NB4 (cell line): Measurements from ENCODE around the gene LRCOL1.

Source experiments
- DNase-seq: peaks from one replicate; pipeline ENCODE4 v3.0.0; 2010; ENCODE audit warnings: low read depth
- H3K4me3 ChIP-seq: one replicate; pipeline ENCODE4 v1.5.1; 2011; ENCODE audit warnings: mild to moderate bottlenecking, low read depth, low read length, moderate library complexity
- CTCF ChIP-seq: IDR thresholded peaks from one replicate; pipeline ENCODE4 v1.5.1; 2012; ENCODE audit warnings: low read depth, low read length
- MAX ChIP-seq: IDR thresholded peaks from 2 replicates; pipeline ENCODE4 v1.6.1; 2011; ENCODE audit warnings: low read depth, low read length
- MYC ChIP-seq: IDR thresholded peaks from 2 replicates; pipeline ENCODE4 v1.6.1; 2011; ENCODE audit warnings: low read depth, low read length
- POLR2A ChIP-seq: IDR thresholded peaks from 2 replicates; pipeline ENCODE4 v1.6.1; 2011; ENCODE audit warnings: mild to moderate bottlenecking; ENCODE audit not compliant: insufficient read length; ENCODE audit errors: extremely low read depth

Gene LRCOL1

GRCh38 chr12:132617135-132617701, 6.8 kb upstream of the LRCOL1 start:
- DNase-seq, result no peak
- TF ChIP-seq MYC, result no peak
- no peak for TF ChIP-seq POLR2A
- no peak for TF ChIP-seq MAX
- TF ChIP-seq CTCF, result no peak
- no peak overlapping the region for H3K4me3 ChIP-seq

- no peak for TF ChIP-seq MYC
- no peak for TF ChIP-seq POLR2A
- TF ChIP-seq MAX, result no peak
- TF ChIP-seq CTCF, result no peak
- no peak overlapping the region for H3K4me3 ChIP-seq
- DNase-seq, result no peak
These were observed 5.2 kb upstream of the LRCOL1 start for GRCh38 chr12:132615579-132616038.

GRCh38 chr12:132614861-132615578, 4.6 kb upstream of the LRCOL1 start:
- TF ChIP-seq MYC (peak; percentile 94), POLR2A (no peak), MAX (peak; percentile 94), CTCF (peak; percentile 94)
- H3K4me3 ChIP-seq, result no peak overlapping the region

GRCh38 chr12:132614029-132614428, 3.6 kb upstream of the LRCOL1 start:
- no peak for TF ChIP-seq MYC
- no peak for TF ChIP-seq MAX
- no peak for TF ChIP-seq POLR2A
- TF ChIP-seq CTCF, result no peak
- DNase-seq, result no peak
- H3K4me3 ChIP-seq, result no peak overlapping the region

More at GRCh38 chr12:132614861-132615578, 4.6 kb upstream of the LRCOL1 start:
- DNase-seq, result peak; percentile 90

- H3K4me3 ChIP-seq, result no peak overlapping the region
- TF ChIP-seq CTCF, result no peak
- TF ChIP-seq MYC, result no peak
- TF ChIP-seq POLR2A, result no peak
- no peak for TF ChIP-seq MAX
- DNase-seq, result no peak
These were observed 1.2 kb upstream of the LRCOL1 start for GRCh38 chr12:132611620-132612019.
